ENCODE measurements around the gene BRPF1.

The BRPF1 gene

GRCh38 chr3:9739181-9739580, 7.6 kb downstream of the BRPF1 start:
- DNase-seq = no peak

- DNase-seq = no peak
Observed at GRCh38 chr3:9742560-9742959, 11.0 kb downstream of the BRPF1 start.

GRCh38 chr3:9743548-9743947, 12.0 kb downstream of the BRPF1 start:
- no peak for DNase-seq

GRCh38 chr3:9744162-9744561, 12.6 kb downstream of the BRPF1 start:
- no peak for DNase-seq

GRCh38 chr3:9745521-9745920, 14.0 kb downstream of the BRPF1 start:
- no peak for DNase-seq

GRCh38 chr3:9746330-9746729, 14.8 kb downstream of the BRPF1 start:
- DNase-seq = no peak

- DNase-seq = no peak
Observed at GRCh38 chr3:9747267-9747666, 15.7 kb downstream of the BRPF1 start.

GRCh38 chr3:9748031-9748430, 16.5 kb downstream of the BRPF1 start:
- DNase-seq = no peak

- no peak for DNase-seq
Observed at GRCh38 chr3:9749296-9749644, 17.7 kb downstream of the BRPF1 start.

- DNase-seq = peak; percentile 89 to 97
Observed at GRCh38 chr3:9749645-9750555, 18.4 kb downstream of the BRPF1 start, which contains the start of gene OGG1. OGG1 (plus strand) TSS chr3:9749952; CDS start chr3:9750287, 335 bp downstream.

GRCh38 chr3:9750556-9751411, 19.2 kb downstream of the BRPF1 start:
- DNase-seq = no peak

GRCh38 chr3:9754678-9755077, 23.1 kb downstream of the BRPF1 start:
- DNase-seq = no peak

GRCh38 chr3:9757427-9757826, 25.9 kb downstream of the BRPF1 start:
- no peak for DNase-seq

- DNase-seq = no peak
Observed at GRCh38 chr3:9760779-9761505, 29.4 kb downstream of the BRPF1 start.

- no peak for DNase-seq
Observed at GRCh38 chr3:9761919-9762318, 30.4 kb downstream of the BRPF1 start.

- DNase-seq = no peak
Observed at GRCh38 chr3:9762871-9763270, 31.3 kb downstream of the BRPF1 start.

GRCh38 chr3:9765865-9766264, 34.3 kb downstream of the BRPF1 start:
- no peak for DNase-seq

- DNase-seq = no peak
Observed at GRCh38 chr3:9767418-9767817, 35.9 kb downstream of the BRPF1 start.

GRCh38 chr3:9768141-9768775, 36.7 kb downstream of the BRPF1 start:
- DNase-seq = no peak

- no peak for DNase-seq
Observed at GRCh38 chr3:9769012-9769411, 37.5 kb downstream of the BRPF1 start.

- DNase-seq = peak; percentile 54 to 67
Observed at GRCh38 chr3:9769426-9770275, 38.1 kb downstream of the BRPF1 start, which contains the start of gene CAMK1. CAMK1 (minus strand) TSS chr3:9769947; CDS start chr3:9767749, 2,198 bp downstream.

Data from stimulated activated CD4-positive, alpha-beta T cell treated with anti-CD3 and anti-CD28 coated beads, Interleukin-4, amount 100 ng/mL, for 4 hours (primary cell).